MM.1S (cell line): Measurements from ENCODE around the gene ZNF667.

Experiments
- CTCF ChIP-seq: fragments of 300-600 bp; sonication (generic); IDR thresholded peaks from 2 replicates; pipeline ENCODE4 v1.5.1; 2016; ENCODE audit warnings: antibody characterized with exemption, low read length, mixed read lengths
- EZH2phosphoT487 ChIP-seq: fragments of 300-600 bp; sonication (generic); IDR thresholded peaks from 2 replicates; pipeline ENCODE4 v1.6.1; 2018; ENCODE audit warnings: antibody characterized with exemption, low read length

- TF ChIP-seq CTCF (no peak), EZH2phosphoT487 (no peak)
Measured at GRCh38 chr19:56477429-56478338, 539 bp upstream of the ZNF667 start.
